ENCODE measurements around the gene CBY2.

CBY2 gene

GRCh38 chr13:45700971-45701900 lies 884 bp upstream of the CBY2 start:
- in situ Hi-C loops (cut with MboI; ENCODE audit: low pct_unique_long_range_greater_than_20kb, low sequenced_read_pairs, unreplicated experiment) = loop anchor here (25.0 kb wide), 1 partner anchor 189 kb away; no protein-coding TSS in a partner anchor
- peak; percentile 33 for DNase-seq (ENCODE audit: low spot score)
- peak; percentile 40 for TF ChIP-seq CTCF (IDR thresholded peaks at IDR 0.05; ENCODE audit: extremely low read depth, insufficient read depth, missing control alignments)

GRCh38 chr13:45702869-45703391 lies 810 bp downstream of the CBY2 start:
- no peak for TF ChIP-seq CTCF (IDR thresholded peaks at IDR 0.05; ENCODE audit: extremely low read depth, insufficient read depth, missing control alignments)
- in situ Hi-C loops (cut with MboI; ENCODE audit: low pct_unique_long_range_greater_than_20kb, low sequenced_read_pairs, unreplicated experiment) = loop anchor here (25.0 kb wide), 1 partner anchor 191 kb away; no protein-coding TSS in a partner anchor
- DNase-seq (ENCODE audit: low spot score) = no peak

- DNase-seq (ENCODE audit: low spot score) = no peak
- in situ Hi-C loops (cut with MboI; ENCODE audit: low pct_unique_long_range_greater_than_20kb, low sequenced_read_pairs, unreplicated experiment) = loop anchor here (25.0 kb wide), 1 partner anchor 192 kb away; no protein-coding TSS in a partner anchor
- no peak for TF ChIP-seq CTCF (IDR thresholded peaks at IDR 0.05; ENCODE audit: extremely low read depth, insufficient read depth, missing control alignments)
These were observed 2.2 kb downstream of the CBY2 start for GRCh38 chr13:45704211-45704739.

- in situ Hi-C loops (cut with MboI; ENCODE audit: low pct_unique_long_range_greater_than_20kb, low sequenced_read_pairs, unreplicated experiment) = loop anchor here (25.0 kb wide), 1 partner anchor 193 kb away; no protein-coding TSS in a partner anchor
- no peak for DNase-seq (ENCODE audit: low spot score)
- no peak for TF ChIP-seq CTCF (IDR thresholded peaks at IDR 0.05; ENCODE audit: extremely low read depth, insufficient read depth, missing control alignments)
These were observed 3.0 kb downstream of the CBY2 start for GRCh38 chr13:45704854-45705695.

GRCh38 chr13:45705918-45706317 lies 3.8 kb downstream of the CBY2 start:
- in situ Hi-C loops (cut with MboI; ENCODE audit: low pct_unique_long_range_greater_than_20kb, low sequenced_read_pairs, unreplicated experiment) = loop anchor here (25.0 kb wide), 1 partner anchor 194 kb away; no protein-coding TSS in a partner anchor
- no peak for TF ChIP-seq CTCF (IDR thresholded peaks at IDR 0.05; ENCODE audit: extremely low read depth, insufficient read depth, missing control alignments)
- no peak for DNase-seq (ENCODE audit: low spot score)
